Loucy (cell line): ENCODE measurements around the gene GGCX.

Experiments used
- CTCF ChIP-seq: fragments of 200-600 bp; sonication (generic); conservative IDR thresholded peaks from 2 replicates; pipeline ENCODE4 v1.5.1; 2014; ENCODE audit warnings: mild to moderate bottlenecking, antibody characterized with exemption, low read length
- EZH2phosphoT487 ChIP-seq: fragments of 200-600 bp; IDR thresholded peaks from 2 replicates; pipeline ENCODE4 v1.6.1; 2018; ENCODE audit warnings: antibody characterized with exemption, mild to moderate bottlenecking, moderate library complexity, borderline replicate concordance

GRCh38 chr2:85560812-85561279, 447 bp downstream of the GGCX start:
- TF ChIP-seq CTCF (no peak), EZH2phosphoT487 (no peak)
